Panc1 (cell line): ENCODE data around the gene CCNK. TPM values are rescaled to one million over a fixed set of nuclear protein-coding genes. Genes with fewer than 3 reads are reported as not detected.

ENCODE experiments used
- ATAC-seq: fragments of 200-7000 bp; cut with Tn5 transposase; 2 replicates; pipeline ENCODE4 v1.9.1; 2020; ENCODE audit warnings: mild to moderate bottlenecking, moderate library complexity
- BruUV-seq: library from RNA; stranded (reverse); fragments of 400-500 nt; replicated peaks from 2 replicates; lab custom pipeline; 2021; lab: Mats Ljungman, UMichigan
- CTCF ChIA-PET: fragments of 300-600 bp; sonication (Branson Sonifier 250); formaldehyde crosslinking; loops from one replicate; lab custom pipeline; 2022; ENCODE audit warnings: antibody characterized with exemption; lab: Charles Lee
- POLR2A ChIA-PET: fragments of 300-600 bp; sonication (Branson Sonifier 250); formaldehyde crosslinking; loops from one replicate; lab custom pipeline; 2022; ENCODE audit warnings: antibody characterized with exemption; lab: Charles Lee
- DNase-seq: peaks from one replicate; pipeline ENCODE4 v3.0.0-alpha.2; 2010; ENCODE audit warnings: low read depth, low spot score
- H3K27ac ChIP-seq: 2 replicates; pipeline ENCODE4 v1.5.1; 2011; ENCODE audit warnings: mild to moderate bottlenecking, low read length, inconsistent platforms
- H3K27me3 ChIP-seq: fragments of 200-500 bp; sonication (Bioruptor generic); 2 replicates; pipeline ENCODE4 v1.6.0; 2014; ENCODE audit warnings: low read length, inconsistent platforms; ENCODE audit not compliant: control insufficient read depth, insufficient read depth
- H3K36me3 ChIP-seq: fragments of 200-500 bp; sonication (Bioruptor generic); 2 replicates; pipeline ENCODE4 v1.5.1; 2014; ENCODE audit warnings: inconsistent platforms, mild to moderate bottlenecking, low read length, moderate library complexity; ENCODE audit not compliant: control insufficient read depth, insufficient read depth
- H3K4me1 ChIP-seq: 2 replicates; pipeline ENCODE4 v1.5.1; 2011; ENCODE audit warnings: inconsistent platforms, mild to moderate bottlenecking, low read length, moderate library complexity; ENCODE audit not compliant: control insufficient read depth, insufficient read depth
- H3K4me3 ChIP-seq, 2 experiments: 2 replicates each; pipeline ENCODE4 v1.5.1; 2011 to 2012; ENCODE audit warnings: low read depth in 2 of 2, low read length in 2 of 2, mild to moderate bottlenecking in 2 of 2, inconsistent platforms in 1 of 2, moderate library complexity in 1 of 2
- H3K9me3 ChIP-seq: fragments of 200-500 bp; sonication (Bioruptor generic); 2 replicates; pipeline ENCODE4 v1.5.1; 2014; ENCODE audit warnings: low read depth, mild to moderate bottlenecking, inconsistent platforms, low read length, moderate library complexity; ENCODE audit not compliant: control insufficient read depth, insufficient read depth
- CTCF ChIP-seq: fragments of 450-650 bp; IDR thresholded peaks from 2 replicates; pipeline ENCODE4 v1.5.1; 2017; ENCODE audit warnings: mild to moderate bottlenecking
- POLR2AphosphoS5 ChIP-seq: IDR thresholded peaks from 2 replicates; pipeline ENCODE4 v1.6.1; 2012; ENCODE audit warnings: mild to moderate bottlenecking, low read depth, low read length, moderate library complexity
- REST ChIP-seq, 2 experiments: IDR thresholded peaks; 2 replicates each; pipeline ENCODE4 v1.6.1; 2011 to 2012; ENCODE audit warnings: low read depth in 2 of 2, control low read depth in 1 of 2, low read length in 1 of 2, mild to moderate bottlenecking in 1 of 2, moderate library complexity in 1 of 2; ENCODE audit not compliant: insufficient read depth in 1 of 2
- SIN3A ChIP-seq: IDR thresholded peaks from 2 replicates; pipeline ENCODE4 v1.6.1; 2012; ENCODE audit warnings: low read depth, mild to moderate bottlenecking, low read length, moderate library complexity, borderline replicate concordance; ENCODE audit not compliant: insufficient read depth
- TCF7L2 ChIP-seq: IDR thresholded peaks from 2 replicates; pipeline ENCODE4 v1.6.1; 2011; ENCODE audit warnings: mild to moderate bottlenecking, low read depth, low read length, inconsistent platforms
- in situ Hi-C: cut with HindIII; loops from 2 replicates; pipeline ENCODE4 v1.10.0; 2016; ENCODE audit warnings: low sequenced_read_pairs, low pct_unique_long_range_greater_than_20kb
- intact Hi-C: fragments of 100-400 bp; cut with micrococcal nuclease; formaldehyde crosslinking; loops from one replicate; pipeline ENCODE4 v1.10.0; 2022; ENCODE audit not compliant: unreplicated experiment
- total RNA-seq: library from RNA; stranded (reverse); gene quantifications from one replicate; pipeline ENCODE4 v1.2.1, GENCODE V29; 2021; ENCODE audit not compliant: unreplicated experiment

The CCNK gene
- total RNA-seq, 1 experiment from 2014 or later: 47.8 TPM

- H3K4me3 ChIP-seq: no peak overlapping the region
- no TSS peak for BruUV-seq
- ChIA-PET CTCF (interaction anchor here (1.1 kb wide), 1 partner anchor 11 kb away, joined by 5 read pairs; no protein-coding TSS in a partner anchor), POLR2A (no interaction called here)
- no peaks in the 10 kb centered on the region for H3K36me3 ChIP-seq
- peaks cover 6% of the 10 kb centered on the region for H3K4me1 ChIP-seq
- H3K27me3 ChIP-seq: no peaks in the 10 kb centered on the region
- no peak for DNase-seq
- TF ChIP-seq REST (IDR thresholded peaks at IDR 0.05; ENCODE audit: insufficient read depth in 1 of 2, low read depth in 2 of 2, low read length in 1 of 2): no peak
- no peak for TF ChIP-seq TCF7L2
- no peak for TF ChIP-seq CTCF
- TF ChIP-seq SIN3A: no peak
- TF ChIP-seq POLR2AphosphoS5: no peak
- in situ Hi-C loops: no loop called here
- no peaks in the 10 kb centered on the region for H3K9me3 ChIP-seq
- no peak overlapping the region for H3K27ac ChIP-seq
- ATAC-seq: no peak
- intact Hi-C loops: no loop called here
Measured at GRCh38 chr14:99512571-99513182, 31.5 kb downstream of the CCNK start.

DNA sequence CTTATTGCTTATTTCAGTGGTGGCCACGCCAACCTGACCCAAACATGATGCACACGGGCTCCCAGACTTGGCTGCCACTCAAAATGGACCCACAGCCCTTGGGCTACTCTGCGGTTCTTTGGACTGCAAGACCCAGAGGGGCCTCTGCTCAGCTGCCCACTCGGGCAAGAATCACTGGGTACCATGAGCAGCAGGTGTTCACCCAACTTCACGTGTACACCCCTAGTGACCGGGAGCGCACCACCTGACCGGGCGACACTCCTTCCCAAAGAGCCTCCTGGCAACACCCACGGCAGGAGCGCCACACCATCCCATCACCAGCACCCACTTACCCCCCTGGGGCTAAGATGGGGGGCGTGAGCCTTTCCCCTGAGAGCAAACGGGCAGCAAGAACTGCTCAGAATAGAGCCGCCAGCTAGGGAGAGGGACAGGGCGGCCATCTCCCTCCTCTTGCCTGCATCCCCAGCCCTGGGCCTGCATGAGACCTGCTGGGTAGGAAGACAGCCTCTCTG, 32.0 kb downstream of the CCNK start:
- no peak for DNase-seq
- CTCF ChIA-PET: no interaction called here
- in situ Hi-C loops: no loop called here

More for the DNA sequence above, 32.0 kb downstream of the CCNK start:
- ATAC-seq: no peak
- Histone ChIP-seq H3K36me3 (no peaks in the 10 kb centered on the region), H3K4me1 (peaks cover 12% of the 10 kb centered on the region), H3K27me3 (no peaks in the 10 kb centered on the region), H3K27ac (no peak overlapping the region), H3K4me3 (no peak overlapping the region), H3K9me3 (no peaks in the 10 kb centered on the region)
- BruUV-seq: no TSS peak
- intact Hi-C loops: no loop called here
- no peak for TF ChIP-seq SIN3A
- TF ChIP-seq REST (IDR thresholded peaks at IDR 0.05; ENCODE audit: insufficient read depth in 1 of 2, low read depth in 2 of 2, low read length in 1 of 2): no peak
- no peak for TF ChIP-seq TCF7L2
- TF ChIP-seq CTCF: no peak
- TF ChIP-seq POLR2AphosphoS5: 0 out of 2 replicates have a peak, but pooled peaks have one; percentile 16
- POLR2A ChIA-PET: no interaction called here
